Measurements from ENCODE around the gene ARFGEF2.

GRCh38 chr20:48903705-48904104 lies 17.8 kb upstream of the ARFGEF2 start:
- no peak for TF ChIP-seq YY1 (IDR thresholded peaks at IDR 0.05; ENCODE audit: insufficient read depth, insufficient read length)
- TF ChIP-seq SUZ12 (IDR thresholded peaks at IDR 0.05; ENCODE audit: extremely low read depth, insufficient read depth, insufficient read length) = no peak
